ENCODE results near the gene VCAN. TPM values are rescaled to one million over a fixed set of nuclear protein-coding genes. Genes with fewer than 3 reads are reported as not detected.

The VCAN gene
- total and polyA plus RNA-seq, 10 donors, result 1.8 to 442 (median 72.2) TPM

- intact Hi-C loops (cut with DNase I; ENCODE audit: low total_unique reads), result no loop called here
- 61 to 85% (median 71%) methylated on average over 1 of the region's 1 CpG for WGBS, 5 donors
- H3K36me3 ChIP-seq, result no peaks in the 10 kb centered on the region
- no peaks in the 10 kb centered on the region for H3K9me3 ChIP-seq
- TF ChIP-seq CTCF (IDR thresholded peaks at IDR 0.05 in 8 of 11, conservative IDR thresholded peaks at IDR 0.05 in 3 of 11), result no peak
- no peak for TF ChIP-seq POLR2A (IDR thresholded peaks at IDR 0.05)
- TF ChIP-seq POLR2AphosphoS5 (IDR thresholded peaks at IDR 0.05), result no peak
- no peak overlapping the region for H3K27ac ChIP-seq
- no peaks in the 10 kb centered on the region for H3K27me3 ChIP-seq (replicated peaks in 1 of 7)
- DNase-seq, result no peak
- H3K4me3 ChIP-seq, result no peak overlapping the region
- H3K4me1 ChIP-seq, result no peaks in the 10 kb centered on the region
These were observed 71.3 kb downstream of the VCAN start for GRCh38 chr5:83542839-83543238.

- no peak overlapping the region for H3K27ac ChIP-seq
- TF ChIP-seq POLR2A (IDR thresholded peaks at IDR 0.05), result no peak
- TF ChIP-seq POLR2AphosphoS5 (IDR thresholded peaks at IDR 0.05), result no peak
- no peak for TF ChIP-seq CTCF (IDR thresholded peaks at IDR 0.05 in 8 of 11, conservative IDR thresholded peaks at IDR 0.05 in 3 of 11)
- no peak overlapping the region for H3K4me3 ChIP-seq
- H3K36me3 ChIP-seq, result no peaks in the 10 kb centered on the region
- no peaks in the 10 kb centered on the region for H3K27me3 ChIP-seq (replicated peaks in 1 of 7)
- no peaks in the 10 kb centered on the region for H3K4me1 ChIP-seq
- WGBS, 5 donors, result 66 to 84% (median 78%) methylated on average over 6 of the region's 6 CpGs
- no peak for DNase-seq
- no peaks in the 10 kb centered on the region for H3K9me3 ChIP-seq
- intact Hi-C loops (cut with DNase I; ENCODE audit: low total_unique reads), result no loop called here
These were observed 72.4 kb downstream of the VCAN start for GRCh38 chr5:83543898-83544297.

GRCh38 chr5:83547161-83547560 lies 75.6 kb downstream of the VCAN start:
- Histone ChIP-seq H3K27me3 (replicated peaks in 1 of 7) (no peaks in the 10 kb centered on the region), H3K27ac (no peak overlapping the region), H3K36me3 (no peaks in the 10 kb centered on the region), H3K4me1 (no peaks in the 10 kb centered on the region), H3K4me3 (no peak overlapping the region), H3K9me3 (no peaks in the 10 kb centered on the region)
- intact Hi-C loops (cut with DNase I; ENCODE audit: low total_unique reads), result no loop called here
- no peak for DNase-seq
- WGBS, 5 donors, result 74 to 94% (median 83%) methylated on average over 1 of the region's 1 CpG
- TF ChIP-seq POLR2A (IDR thresholded peaks at IDR 0.05), result no peak
- TF ChIP-seq POLR2AphosphoS5 (IDR thresholded peaks at IDR 0.05), result no peak
- TF ChIP-seq CTCF (IDR thresholded peaks at IDR 0.05 in 8 of 11, conservative IDR thresholded peaks at IDR 0.05 in 3 of 11), result no peak

GRCh38 chr5:83547889-83548288 lies 76.3 kb downstream of the VCAN start:
- H3K4me1 ChIP-seq, result no peaks in the 10 kb centered on the region
- DNase-seq, result no peak
- H3K27me3 ChIP-seq (replicated peaks in 1 of 7), result no peaks in the 10 kb centered on the region
- H3K36me3 ChIP-seq, result no peaks in the 10 kb centered on the region
- intact Hi-C loops (cut with DNase I; ENCODE audit: low total_unique reads), result no loop called here
- H3K27ac ChIP-seq, result no peak overlapping the region
- TF ChIP-seq CTCF (IDR thresholded peaks at IDR 0.05 in 8 of 11, conservative IDR thresholded peaks at IDR 0.05 in 3 of 11), result no peak
- TF ChIP-seq POLR2A (IDR thresholded peaks at IDR 0.05), result no peak
- TF ChIP-seq POLR2AphosphoS5 (IDR thresholded peaks at IDR 0.05), result no peak
- WGBS, 5 donors, result 78 to 97% (median 94%) methylated on average over 1 of the region's 1 CpG
- no peaks in the 10 kb centered on the region for H3K9me3 ChIP-seq
- H3K4me3 ChIP-seq, result no peak overlapping the region

Measured in spleen (tissue), 11 donors.